Head of caudate nucleus (tissue), 42 donors: ENCODE results near the gene BTLA.
"Not testable (repeated sequence)": the region's sequence is repeated elsewhere in the genome, so short reads cannot be mapped to it uniquely, and the experiment has no call there.

Experiments
- DNase-seq, 42 donors: peaks; one replicate each; pipeline versions ENCODE4 v3.0.0 to v3.0.0-alpha.2; 2020 to 2021; ENCODE audit warnings: mixed read lengths in 7 of 42
- intact Hi-C: fragments of 100-400 bp; cut with DNase I; formaldehyde crosslinking; loops from one replicate; pipeline ENCODE4 v1.15.0; 2022

BTLA gene

DNA sequence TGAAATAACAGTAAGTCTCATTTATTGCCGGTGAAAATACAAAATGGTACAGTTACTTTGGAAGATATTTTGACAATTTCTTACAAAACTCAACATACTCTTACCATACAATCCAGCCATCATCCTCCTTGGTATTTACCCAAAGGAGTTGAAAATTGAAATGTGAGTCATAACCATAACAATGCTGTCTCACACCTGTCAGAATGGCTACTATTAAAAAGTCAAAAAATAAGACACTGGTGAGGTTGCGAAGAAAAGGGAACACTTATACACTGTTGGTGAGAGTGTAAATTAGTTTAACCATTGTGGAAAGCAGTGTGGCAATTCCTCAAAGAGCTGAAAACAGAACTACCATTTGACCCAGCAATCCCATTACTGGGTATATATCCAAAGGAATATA, 37.5 kb downstream of the BTLA start:
- DNase-seq, intact Hi-C loops: not testable (repeated sequence)

DNA sequence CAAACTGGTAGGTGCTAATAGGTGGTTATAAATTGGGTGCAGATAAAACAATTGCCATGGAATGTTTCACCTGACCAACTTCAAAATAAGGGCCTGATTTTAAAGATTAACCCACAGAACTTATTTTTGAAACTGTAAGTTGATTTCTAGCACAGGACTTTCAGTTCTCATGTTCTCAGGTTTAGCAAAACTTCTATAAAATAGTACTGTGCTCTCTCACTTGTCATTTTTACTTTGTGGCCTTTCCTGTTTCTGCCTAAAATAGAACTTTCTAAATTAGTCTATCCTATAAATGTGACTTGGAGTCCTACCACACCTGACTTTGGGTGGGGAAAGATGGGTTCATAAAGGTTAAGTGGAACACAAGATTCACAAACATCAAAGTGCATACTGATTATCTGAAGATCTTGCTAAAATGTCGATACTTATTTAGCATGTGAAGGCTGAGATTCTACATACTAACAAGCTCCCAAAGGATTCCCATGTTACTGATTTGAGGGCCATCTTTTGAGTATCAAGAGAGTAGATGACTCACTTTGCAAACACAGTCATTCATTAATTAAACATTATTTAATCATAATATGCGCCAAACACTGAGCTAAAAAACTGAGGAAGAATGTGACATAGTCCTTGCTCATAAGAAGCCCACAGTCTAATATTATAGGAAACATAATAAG, 38.6 kb downstream of the BTLA start:
- intact Hi-C loops = no loop called here
- DNase-seq = no peak

DNA sequence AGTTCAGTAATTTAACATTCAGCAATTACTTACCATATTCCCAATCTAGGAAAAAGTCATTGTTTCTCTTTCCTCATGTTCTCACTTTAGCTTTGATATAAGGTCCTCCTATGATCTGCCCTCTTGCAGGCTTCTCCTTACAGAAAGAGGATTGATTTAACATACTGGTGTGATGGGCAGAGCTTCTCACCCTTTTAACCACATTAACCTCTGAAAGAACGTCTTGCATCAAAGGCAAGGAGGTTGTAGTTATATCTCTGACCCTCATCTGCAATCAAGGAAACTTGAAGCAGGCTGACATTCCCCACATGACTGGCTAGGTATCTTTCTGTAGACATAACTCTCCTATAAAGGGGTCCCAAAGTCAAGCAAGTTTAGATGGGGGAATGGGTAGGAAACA, 39.5 kb downstream of the BTLA start:
- no peak for DNase-seq
- intact Hi-C loops = no loop called here

DNA sequence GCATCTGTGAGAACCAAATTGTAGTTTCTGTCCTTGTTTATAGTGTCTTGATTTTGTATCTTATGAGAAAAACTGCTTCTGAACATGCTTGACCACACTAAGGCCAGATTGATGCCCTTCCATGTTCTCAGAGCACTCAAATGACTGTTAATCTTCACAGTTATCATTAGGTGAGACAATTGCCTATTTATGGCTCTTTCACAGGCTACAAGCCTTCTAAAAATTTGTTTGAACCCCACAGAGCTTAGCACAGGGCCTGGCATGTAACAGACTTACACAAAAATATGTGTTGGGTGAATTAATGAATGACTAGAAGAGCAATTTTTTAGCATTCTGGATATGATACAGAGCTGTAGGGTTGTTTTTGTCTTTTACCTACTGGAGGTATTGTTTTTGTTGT, 43.1 kb downstream of the BTLA start:
- DNase-seq = no peak
- intact Hi-C loops = no loop called here

DNA sequence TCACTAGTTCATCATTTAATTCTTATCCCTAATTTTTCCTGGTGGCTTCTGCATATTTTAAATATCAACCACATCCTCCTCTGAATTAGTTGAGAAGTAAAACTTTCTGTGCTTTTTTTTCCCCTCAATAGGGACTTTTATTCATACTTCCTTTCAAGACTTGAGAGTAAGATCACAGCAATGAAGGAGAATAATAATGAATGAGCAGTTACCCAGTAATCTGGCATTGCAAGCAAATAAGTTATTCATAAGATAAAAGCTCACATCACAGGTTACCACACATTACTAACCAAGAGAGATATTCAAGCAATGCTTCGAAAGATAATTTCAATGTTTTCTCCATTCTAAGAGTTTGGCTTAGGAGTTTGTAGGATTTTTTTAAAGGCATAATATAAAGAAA, 50.3 kb downstream of the BTLA start:
- intact Hi-C loops = no loop called here

DNA sequence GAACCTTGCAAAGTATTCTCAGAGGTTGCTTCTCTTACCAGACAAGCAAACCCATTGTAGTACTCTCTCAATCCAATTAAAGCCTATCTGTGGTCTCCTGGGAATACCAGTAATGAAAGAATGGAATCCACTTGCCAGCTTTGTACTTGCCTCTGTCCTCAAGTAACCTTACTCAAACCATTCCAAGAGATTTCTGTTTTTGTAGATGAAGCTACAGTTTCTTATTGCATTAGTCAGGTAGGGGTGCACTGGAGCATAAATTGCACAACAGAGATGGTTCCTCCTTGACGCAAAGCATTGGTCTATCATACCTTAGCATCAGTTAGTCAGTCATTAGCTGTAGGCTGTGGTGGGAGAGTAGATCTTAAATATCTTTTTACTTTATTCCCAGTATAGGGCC, 52.9 kb downstream of the BTLA start:
- no peak for DNase-seq

More for the DNA sequence above, 50.3 kb downstream of the BTLA start:
- no peak for DNase-seq

DNA sequence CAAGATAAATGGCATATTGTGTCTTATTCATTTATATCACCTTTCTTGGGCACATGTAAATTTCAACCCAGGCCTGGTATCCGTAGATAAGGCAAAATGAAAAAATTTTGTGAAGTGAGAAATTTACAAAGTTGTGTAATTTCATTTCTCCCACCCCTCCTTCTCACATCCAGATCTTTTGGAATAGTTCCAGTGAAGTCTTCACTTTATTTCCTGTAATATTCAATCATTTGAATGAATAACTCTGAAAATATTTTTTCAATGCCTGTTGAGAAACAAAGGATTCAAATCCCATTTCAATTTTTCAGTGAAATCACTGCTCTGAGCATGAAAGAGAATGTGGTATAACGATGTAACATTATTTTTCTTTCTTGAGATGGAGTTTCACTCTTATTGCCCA, 53.4 kb downstream of the BTLA start:
- DNase-seq = no peak
- intact Hi-C loops = no loop called here

More for the DNA sequence above, 52.9 kb downstream of the BTLA start:
- intact Hi-C loops = no loop called here

DNA sequence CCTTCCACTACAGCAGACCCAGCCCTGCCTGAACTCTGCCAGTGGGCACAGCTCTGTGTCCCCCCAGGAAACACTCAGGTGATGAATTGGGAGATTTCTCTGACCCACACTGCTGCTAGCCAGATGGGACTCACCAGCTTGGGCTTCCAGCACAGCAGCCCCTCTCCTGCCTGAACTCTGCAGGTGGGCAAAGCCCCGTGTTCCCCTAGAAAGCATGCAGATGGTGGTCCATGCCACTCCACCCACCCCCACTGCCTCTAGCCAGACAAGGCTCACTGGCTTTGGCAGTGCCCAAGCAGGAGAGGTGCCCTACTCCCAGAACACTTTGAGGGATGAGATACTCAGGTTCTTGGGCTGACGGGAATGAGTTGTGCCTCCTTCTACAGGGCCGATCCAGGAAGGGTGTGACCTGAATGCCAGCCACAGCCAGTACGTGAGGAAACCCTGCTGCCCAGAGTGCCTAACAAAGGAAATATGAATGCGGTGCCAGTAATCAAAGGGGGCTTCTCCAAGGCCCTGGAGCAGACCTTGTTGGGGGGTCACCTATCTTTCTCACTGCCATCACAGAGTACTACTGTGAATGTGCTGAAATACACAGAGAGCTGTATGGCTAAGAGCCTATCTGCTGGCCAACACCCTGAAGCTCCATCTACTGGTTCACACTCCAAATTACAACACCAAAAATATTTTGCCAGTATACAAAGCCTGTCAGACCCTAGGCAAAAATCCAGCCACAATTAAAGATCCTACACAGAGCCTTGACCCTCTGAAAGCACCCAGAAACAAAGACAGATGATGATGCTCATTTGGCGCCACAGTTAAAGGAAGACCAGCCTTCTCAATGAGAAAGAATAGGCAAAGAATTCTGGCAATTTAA, 61.9 kb downstream of the BTLA start:
- intact Hi-C loops = no loop called here
- DNase-seq = no peak

DNA sequence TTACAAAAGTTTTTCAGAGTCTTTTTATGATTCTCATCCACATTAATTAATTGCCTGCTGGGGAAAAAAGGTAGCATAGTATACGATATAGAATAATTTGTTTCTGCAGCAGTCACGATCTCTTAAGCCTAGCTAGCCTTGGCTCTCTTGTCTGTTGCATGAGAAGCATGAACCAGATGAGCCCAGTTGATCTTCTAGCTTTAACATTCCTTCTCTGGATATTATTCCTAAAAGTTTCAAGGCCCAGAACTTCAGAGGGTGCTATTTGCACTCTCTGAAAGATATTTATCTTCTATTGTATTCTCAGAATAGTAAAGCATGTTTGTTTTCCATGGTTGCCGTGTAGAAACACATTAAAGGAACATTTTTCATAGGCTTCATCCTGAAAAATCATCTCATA, 69.3 kb downstream of the BTLA start:
- intact Hi-C loops = no loop called here
- DNase-seq = no peak

DNA sequence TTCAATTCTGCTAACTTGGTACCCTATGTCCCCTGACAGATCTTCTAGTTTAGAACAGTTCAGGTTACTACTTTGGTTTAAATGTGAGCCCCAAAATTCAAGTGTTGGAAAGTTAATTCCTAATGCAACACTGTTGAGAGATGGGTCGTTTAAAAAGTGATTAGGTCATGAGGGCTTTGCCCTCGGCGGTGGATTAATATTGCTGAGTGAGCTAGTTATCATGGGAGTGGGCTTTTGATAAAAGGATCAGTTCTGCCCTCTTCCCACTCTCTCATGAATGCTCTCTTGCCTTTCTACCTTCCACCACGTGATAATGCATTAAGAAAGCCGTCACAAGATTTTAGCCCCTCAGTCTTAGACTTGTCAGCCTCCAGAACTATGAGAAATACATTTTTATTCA, 72.1 kb downstream of the BTLA start:
- intact Hi-C loops = no loop called here
- no peak for DNase-seq

DNA sequence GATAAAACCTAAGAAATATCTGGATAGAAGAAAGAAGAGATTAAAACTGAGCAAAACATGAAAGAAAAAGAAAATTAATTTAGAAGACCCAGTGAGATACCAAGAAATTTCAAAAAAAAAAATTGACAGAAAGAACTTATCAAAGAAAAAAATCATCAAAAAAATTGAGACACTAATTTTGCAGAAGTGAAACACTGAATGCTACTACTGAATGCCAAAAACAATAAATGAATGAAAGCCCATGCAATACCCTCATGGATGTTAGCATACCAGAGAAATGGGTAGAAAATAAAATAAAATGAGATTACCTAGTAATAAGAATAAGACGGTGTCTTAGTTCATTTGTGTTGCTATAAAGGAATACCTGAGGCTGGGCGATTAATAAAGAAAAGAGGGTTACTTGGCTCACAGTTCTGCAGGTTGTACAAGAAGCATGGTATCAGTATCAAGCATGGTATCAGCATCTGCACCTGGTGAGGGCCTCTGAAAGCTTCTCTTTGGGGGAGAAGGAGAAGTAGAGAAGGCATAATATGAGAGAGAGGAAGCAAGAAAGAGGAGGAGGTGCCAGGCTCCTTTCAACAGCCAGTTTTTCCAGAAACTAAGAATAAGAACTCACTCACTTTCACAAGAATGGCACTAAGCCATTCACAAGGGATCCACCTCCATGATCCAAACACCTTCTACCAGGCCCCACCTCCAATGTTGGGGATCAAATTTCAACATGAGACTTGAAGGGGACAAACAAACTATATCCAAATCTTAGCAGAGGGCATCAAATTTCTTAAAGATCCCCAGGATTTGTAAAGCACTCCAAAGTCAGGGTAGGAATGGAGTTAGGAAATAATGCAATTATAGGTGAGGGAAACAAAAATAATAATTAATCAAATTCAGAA, 73.2 kb downstream of the BTLA start:
- no peak for DNase-seq
- intact Hi-C loops = no loop called here

DNA sequence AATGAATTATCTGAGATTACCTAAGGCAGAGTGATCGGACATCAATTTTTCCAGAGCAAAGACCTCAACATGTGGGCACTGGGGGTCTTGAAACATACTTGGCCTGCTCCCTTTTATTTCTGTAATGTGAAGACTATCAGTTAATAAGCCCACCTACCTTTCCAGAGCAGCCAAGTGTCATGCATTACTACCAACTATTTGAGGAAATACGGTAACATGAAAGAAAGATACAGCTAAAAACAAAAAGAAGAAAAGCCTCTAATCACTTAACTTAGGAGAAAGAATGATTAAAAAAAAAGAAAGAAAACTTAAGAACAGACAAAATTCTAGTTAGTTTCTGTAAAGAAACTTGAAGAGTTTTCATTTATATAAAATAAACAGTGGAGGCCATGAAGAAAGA, 73.9 kb downstream of the BTLA start:
- DNase-seq = no peak
- intact Hi-C loops = no loop called here

DNA sequence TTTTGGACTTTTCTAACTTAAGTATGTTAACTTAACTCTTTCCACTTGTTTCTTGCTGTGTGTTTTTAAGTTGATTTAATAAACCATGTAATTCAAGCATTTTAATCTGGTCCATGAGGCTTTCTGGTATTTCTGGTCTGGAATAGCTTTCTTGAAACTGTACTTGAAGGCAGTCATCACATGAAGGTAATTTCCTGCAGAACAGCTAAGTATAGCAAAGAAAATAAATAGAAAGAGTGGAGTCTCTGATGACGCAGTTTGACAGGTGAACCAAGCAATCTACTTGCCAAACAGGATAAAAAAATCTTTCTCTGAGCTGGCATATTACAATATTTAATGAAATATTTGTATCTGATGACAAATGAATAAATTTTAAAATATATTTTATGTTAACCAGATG, 74.9 kb downstream of the BTLA start:
- DNase-seq = no peak
- intact Hi-C loops = no loop called here

DNA sequence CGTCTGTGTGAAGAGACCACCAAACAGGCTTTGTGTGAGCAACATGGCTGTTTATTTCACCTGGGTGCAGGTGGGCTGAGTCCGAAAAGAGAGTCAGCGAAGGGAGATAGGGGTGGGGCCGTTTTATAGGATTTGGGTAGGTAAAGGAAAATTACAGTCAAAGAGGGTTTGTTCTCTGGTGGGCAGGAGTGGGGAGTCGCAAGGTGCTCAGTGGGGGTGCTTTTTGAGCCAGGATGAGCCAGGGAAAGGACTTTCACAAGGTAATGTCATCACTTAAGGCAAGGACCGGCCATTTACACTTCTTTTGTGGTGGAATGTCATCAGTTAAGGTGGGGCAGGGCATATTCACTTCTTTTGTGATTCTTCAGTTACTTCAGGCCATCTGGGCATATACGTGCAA, 76.4 kb downstream of the BTLA start:
- intact Hi-C loops, DNase-seq: not testable (repeated sequence)

DNA sequence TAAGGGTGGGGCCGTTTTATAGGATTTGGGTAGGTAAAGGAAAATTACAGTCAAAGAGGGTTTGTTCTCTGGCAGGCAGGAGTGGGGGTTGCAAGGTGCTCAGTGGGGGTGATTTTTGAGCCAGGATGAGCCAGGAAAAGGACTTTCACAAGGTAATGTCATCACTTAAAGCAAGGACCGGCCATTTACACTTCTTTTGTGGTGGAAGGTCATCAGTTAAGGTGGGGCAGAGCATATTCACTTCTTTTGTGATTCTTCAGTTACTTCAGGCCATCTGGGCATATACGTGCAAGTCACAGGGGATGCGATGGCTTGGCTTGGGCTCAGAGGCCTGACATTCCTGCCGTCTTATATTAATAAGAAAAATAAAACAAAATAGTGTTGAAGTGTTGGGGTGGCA, 80.7 kb downstream of the BTLA start:
- DNase-seq, intact Hi-C loops: not testable (repeated sequence)

DNA sequence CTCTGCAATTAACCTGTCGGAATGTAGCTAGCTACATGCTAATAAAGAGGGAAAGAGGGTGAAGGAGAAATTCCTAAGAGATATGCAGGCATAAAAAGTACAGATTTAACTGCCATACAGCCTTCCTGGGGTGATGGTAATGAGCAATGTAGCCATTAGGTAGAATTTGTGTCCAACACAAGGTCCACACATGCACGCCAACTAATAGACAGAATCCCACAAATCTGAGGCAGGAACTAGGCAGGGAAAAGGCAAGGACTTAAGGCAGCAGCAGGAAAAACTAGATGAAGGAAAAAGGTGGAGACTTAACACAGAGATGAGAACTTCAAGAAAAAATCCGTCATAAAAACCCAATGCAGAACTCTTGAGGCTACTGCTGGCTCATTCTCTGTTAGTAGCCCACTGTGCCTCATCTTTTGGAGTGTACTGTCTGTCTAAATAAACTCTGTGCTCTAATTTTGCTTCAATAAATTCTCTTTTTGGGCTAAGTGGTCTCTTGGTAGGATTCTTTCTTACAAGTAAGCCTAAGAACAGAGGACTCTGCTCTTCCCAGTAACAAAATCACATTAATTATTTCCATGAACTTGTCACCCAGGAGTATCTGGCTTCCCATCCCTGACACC, 81.5 kb downstream of the BTLA start:
- no peak for DNase-seq
- intact Hi-C loops = no loop called here

DNA sequence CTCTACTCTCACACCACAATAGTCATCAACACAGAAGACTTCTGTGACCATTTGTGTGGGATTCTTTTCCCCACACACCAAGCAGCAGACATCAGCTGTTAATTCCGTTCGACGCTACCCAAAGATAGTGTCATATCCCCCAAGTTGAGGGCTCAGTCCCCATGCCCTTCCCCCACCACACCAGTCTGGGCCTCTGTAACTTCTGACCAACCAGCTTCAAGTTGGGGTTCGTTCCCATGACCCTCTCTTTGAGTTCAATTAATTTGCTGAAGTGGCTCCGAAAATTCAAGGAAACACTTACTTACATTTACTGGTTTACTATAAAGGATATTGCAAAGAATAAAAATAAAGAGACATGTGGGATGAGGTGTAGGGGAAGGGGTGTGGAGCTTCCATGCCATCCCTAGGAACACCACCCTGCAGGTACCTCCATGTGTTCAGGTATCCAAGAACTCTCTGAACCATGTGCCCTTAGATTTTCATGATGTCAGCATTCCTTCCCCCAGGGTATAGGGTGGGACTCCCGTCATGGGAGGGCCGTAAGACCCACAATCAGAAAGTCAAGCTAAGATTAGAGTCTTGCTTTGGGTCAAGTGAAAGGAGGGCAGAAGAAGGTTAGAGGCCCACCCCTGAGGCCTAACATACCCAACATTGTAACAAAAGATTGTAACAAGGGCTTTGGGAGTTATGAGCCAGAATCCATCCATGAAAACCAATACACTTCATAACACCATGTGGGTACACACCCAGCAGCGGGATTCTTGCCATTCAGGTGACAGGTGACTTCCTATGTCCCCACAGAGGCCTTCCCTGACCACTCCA, 82.7 kb downstream of the BTLA start:
- DNase-seq = no peak
- intact Hi-C loops = no loop called here

DNA sequence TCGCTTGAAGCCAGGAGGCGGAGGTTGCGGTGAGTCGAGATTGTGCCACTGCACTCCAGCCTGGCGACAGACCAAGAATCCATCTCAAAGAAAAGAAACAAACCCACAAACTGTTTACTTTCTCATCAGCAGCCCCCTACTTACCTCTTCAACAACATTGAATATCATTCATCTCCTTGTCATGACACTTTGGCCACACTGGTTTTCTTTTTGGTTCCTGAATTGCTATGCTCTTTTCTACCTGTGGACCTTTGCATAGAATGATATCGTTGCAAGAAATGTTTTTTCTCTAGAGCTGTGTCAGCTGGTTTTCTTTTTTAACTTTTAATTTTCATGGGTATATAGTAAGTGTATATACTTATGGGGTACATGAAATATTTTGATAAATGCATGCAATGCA, 83.9 kb downstream of the BTLA start:
- DNase-seq = no peak
- intact Hi-C loops = no loop called here
